NCI-H345 treated with DMSO at 0.1 percent for 48 hours (cell line): Measurements from ENCODE around the gene PACRG.

Experiments
- DNase-seq: peaks from one replicate; lab custom pipeline; 2025; ENCODE audit not compliant: unreplicated experiment; lab: John Stamatoyannopoulos, UW

PACRG gene

DNA sequence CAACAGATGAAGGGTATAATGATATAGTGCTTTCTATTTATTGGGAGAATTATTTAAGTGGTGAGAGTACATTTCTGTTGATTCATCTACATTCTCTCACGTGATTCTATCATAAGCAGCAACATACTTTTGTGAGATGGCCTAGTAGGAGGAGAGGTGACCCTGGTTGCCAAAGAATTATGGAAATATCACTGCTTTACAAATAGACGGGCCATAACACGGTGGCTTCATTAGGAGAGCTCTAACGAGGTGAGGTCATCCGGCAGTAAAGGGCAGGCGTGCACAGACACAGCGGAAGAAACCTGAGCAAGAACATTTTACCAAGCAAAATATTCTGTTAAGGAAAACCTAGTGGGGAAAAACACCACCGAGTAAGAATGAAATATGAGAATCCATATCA lies 349.4 kb downstream of the PACRG start:
- no peak for DNase-seq

DNA sequence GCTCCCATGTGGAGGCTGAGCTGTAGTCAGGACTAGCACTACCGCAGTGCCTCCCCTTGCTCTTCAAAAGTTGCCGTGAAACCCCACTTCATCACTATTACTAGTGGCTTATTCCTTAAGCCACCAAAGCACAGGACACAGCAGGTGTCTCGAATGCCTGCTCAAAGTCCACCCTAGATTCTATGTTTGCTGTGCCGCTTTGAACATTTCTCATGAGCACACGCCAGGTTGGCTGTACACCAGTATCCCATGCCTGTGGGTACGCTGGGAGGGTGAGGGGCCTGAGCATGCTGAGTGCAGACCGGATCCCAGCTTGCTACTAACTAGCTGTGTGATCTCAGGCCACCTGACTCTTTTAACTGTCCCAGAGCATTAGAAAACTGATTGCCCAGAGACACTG lies 350.9 kb downstream of the PACRG start:
- DNase-seq = no peak

DNA sequence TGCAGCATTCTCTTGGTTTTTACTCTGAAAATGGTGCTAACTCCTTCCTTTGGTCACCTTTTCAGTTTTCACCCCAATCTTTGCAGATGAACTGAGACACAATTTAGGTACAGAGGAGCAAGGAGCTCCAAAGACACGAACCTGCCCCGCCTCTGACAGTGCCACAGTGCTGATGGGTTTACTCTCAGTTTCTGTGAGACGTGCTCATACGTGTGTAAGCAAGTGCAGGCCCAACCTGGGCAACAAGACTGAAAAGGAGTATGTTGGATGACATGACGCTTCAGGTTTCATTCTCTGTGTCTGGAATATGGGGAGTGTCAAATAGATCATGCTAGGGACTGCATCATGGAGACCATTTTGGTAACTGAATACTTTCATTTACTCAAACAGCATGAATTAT lies 352.5 kb downstream of the PACRG start:
- DNase-seq = no peak

- DNase-seq = no peak
Measured at GRCh38 chr6:163083141-163083540, 355.4 kb downstream of the PACRG start.

DNA sequence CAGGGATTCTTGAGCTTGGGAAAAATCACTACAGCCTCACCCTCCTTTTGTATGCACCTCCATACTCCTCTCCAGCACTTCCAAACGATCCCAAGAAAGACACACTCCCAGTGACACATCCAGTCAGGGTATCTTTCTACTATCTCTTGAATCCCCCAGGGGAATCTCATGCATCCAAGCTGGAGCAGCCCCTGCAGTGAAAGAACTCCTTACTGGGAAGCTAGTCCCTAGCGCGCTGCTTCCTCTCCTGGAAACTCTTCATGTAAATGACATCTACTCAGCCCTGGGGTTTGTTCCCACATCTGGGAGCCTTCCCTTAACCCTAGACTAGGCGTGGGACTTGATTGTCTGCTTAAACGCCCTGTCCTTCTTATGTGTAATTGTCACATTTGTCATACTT lies 357.7 kb downstream of the PACRG start:
- DNase-seq = no peak

DNA sequence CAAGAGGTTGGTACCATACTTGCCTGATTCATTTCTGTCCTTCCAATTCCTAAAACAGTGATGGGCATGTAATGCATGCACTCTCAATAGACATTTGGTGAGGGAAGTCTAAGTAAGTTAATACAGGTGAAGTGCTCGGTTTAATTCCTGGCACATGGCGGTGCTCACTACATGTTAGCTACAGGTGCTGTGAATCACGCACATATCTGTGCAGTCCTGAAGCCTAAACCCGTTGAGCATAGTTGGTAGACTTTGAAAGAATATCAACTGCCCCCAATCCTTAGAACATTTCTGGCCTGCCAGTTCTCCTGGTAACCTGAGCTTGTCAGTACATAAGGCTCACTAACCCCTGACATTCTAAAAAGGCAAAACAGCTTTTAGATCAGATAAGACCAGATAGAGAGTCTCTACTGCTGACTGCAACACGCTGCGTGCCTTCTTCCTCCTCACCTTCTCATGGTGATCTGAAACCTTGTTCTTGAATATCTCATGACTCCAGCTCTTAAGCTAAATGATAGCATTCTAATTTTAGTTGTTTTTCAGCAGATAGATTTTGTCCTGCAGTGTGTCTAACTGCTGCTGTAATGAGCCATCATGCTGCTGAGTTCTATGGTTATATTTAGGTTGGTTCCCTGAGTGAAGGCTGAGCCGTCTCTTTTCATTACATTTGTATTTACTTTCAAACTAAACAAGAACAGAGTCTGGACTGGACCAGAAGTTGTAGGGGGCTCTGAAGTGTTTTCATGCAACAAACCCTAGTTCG lies 358.3 kb downstream of the PACRG start:
- no peak for DNase-seq

GRCh38 chr6:163086624-163086920 lies 358.8 kb downstream of the PACRG start:
- no peak for DNase-seq

GRCh38 chr6:163087981-163088380 lies 360.2 kb downstream of the PACRG start:
- no peak for DNase-seq

DNA sequence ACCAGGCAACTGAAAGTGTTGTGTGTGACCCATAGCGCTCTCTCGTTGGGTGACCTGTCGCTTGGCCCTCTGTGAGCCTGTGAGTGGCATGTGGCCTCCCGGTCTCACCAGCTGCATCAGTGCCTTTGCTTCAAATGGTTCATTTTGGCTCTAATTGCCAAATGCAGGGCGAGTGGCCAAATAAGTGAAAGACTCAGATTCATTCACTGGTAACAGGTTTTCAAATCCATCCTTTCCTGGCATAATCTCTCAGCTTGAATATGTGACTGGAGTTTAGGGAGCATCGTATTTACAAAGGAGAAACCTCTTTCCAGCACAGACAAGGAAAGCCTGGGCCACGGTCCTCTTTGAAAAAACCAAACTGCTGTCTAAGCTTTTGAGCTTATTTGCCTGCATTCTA lies 365.1 kb downstream of the PACRG start:
- DNase-seq = no peak

DNA sequence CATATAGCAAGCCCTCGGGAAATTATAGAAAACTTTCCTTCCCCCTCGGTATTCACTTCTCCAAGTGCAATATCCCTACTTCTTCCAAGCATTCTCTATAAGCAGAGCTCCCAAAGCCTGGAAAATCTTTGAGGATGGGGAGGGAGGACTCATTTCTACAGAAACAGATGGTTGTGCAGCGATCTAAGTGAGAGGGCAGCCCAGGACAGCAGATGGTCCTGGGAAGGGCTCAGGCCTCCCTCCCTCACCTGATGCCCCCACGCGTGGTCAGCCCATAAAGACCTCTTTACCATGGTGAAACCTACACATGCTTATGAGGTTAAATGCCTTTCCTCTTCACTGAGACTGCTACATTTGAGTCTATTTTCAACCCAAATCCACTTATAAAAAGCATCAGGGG lies 367.1 kb downstream of the PACRG start:
- DNase-seq = no peak

GRCh38 chr6:163095401-163095800 lies 367.6 kb downstream of the PACRG start:
- DNase-seq = no peak

- DNase-seq = no peak
Measured at GRCh38 chr6:163098827-163099479, 371.2 kb downstream of the PACRG start.

GRCh38 chr6:163099621-163100171 lies 371.9 kb downstream of the PACRG start:
- DNase-seq = no peak

- DNase-seq = no peak
Measured at GRCh38 chr6:163100259-163100658, 372.5 kb downstream of the PACRG start.

DNA sequence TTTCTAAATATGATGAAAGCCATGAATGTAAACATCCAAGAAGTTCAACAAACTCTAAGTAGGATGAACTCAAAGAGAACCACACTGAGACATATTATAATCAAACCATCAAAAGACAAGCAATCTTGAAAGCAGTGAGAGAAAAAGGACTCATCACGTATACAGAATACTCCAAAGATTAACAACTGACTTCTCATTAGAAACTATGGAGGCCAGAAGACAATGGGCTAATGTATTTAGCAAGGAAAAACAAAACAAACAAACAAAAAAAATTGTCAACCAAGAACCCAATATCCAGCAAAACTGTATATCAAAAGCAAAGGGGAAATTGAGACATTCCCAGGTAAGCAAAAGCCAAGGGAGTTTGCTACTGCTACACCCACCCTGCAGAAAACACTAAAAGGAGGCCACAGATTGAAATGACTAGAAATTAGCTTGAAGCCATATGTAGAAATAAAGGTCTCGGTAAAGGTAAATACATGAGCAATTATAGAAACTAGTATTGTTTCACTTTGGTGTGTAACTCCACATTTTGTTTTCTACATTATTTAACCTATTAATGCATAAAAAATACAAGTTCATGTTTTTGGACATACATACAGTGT lies 385.7 kb downstream of the PACRG start:
- no peak for DNase-seq

DNA sequence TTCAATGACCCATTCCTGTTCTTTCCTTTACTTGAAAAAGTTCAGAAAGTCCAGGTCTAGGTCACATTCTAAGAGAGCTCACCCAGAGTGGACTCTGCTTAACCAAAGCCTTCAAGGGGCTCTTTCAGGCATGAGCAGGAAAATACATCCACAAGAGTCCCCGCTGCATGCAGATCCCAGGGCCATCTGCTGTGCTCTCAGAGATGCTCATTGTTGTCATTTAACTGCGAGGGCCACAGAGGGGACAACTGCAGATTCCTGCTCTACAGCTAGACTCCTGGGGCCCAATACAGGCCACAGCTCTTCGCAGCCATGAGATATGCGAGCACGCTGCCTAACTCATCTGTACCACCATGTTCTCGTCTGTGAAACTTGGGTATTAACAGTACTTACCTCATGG lies 391.2 kb downstream of the PACRG start:
- DNase-seq = no peak

- no peak for DNase-seq
Measured at GRCh38 chr6:163120223-163120622, 392.4 kb downstream of the PACRG start.

- no peak for DNase-seq
Measured at GRCh38 chr6:163121270-163121669, 393.5 kb downstream of the PACRG start.

DNA sequence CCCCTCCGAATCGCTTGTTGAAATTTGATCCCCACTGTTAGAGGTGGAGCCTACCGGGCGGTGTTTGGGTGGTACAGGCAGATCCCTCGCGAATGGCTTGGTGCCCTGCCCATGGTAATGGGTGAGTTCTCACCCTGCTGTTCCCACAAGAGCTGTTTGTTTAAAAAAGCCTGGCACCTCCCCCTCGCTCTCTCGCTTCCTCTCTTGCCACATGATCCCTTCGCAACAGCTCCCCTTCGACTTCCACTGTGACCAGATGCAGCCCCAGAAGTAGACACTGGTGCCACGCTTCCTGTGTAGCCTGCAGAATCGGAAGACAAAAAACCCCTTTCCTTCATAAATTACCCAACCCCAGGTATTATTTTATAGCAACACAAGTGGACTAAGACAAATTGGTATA lies 394.6 kb downstream of the PACRG start:
- DNase-seq = no peak

DNA sequence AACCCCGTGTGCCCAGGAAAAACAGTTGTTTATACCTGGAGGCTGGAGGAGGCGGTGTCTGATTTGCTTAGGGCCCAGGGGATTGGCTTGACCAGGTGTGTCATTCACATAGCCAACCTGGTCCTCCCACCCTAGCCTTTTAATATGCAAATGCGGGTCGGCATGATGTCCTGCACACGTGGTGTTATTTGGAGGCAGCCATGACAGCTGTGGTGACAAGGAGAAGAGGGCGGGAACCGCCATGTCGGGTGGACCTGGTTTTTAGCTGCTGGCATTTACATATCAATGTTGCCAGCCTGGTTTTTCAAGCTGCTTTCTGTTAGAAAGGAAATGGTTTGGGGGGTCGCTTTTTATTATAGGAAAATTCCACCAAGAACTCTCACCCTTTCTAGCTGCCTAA lies 395.3 kb downstream of the PACRG start:
- no peak for DNase-seq

DNA sequence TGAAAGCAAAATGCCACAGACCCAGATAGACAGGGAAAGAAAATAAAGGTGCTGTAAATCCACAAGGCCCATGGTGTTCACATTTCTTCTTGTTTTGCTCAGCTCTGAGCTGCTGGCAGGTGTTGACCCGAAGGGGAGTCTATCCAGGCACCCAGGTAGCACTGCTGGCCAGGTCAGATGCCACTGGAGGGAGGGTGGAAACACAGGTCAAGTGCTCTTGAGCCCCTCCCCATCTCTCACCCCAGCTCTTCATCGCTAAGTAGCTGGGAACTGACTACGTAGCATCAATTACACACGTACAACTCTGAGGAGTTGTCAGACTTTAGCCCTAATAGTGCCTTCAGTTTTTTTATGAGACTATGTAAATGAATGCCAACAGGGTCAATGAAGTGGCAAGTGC lies 399.0 kb downstream of the PACRG start:
- DNase-seq = no peak

GRCh38 chr6:163127587-163127986 lies 399.8 kb downstream of the PACRG start:
- no peak for DNase-seq
